GM12891 (cell line): ENCODE measurements around the gene PDE4A.

Experiments
- POLR2A ChIP-seq: IDR thresholded peaks from 2 replicates; pipeline ENCODE4 v1.6.1; 2011; ENCODE audit warnings: low read depth, low read length, control low read depth
- POLR2AphosphoS5 ChIP-seq: IDR thresholded peaks from 2 replicates; pipeline ENCODE4 v1.6.1; 2011; ENCODE audit warnings: low read depth, low read length, control low read depth

- TF ChIP-seq POLR2A (no peak), POLR2AphosphoS5 (no peak)
Measured at GRCh38 chr19:10439588-10439987, 19.2 kb downstream of the PDE4A start.
